MCF 10A (cell line): ENCODE results near the gene DIP2B. TPM values are rescaled to one million over a fixed set of nuclear protein-coding genes. Genes with fewer than 3 reads are reported as not detected.

Experiments used
- BruUV-seq: library from RNA; stranded (reverse); fragments of 400-500 nt; replicated peaks from 2 replicates; lab custom pipeline; 2021; lab: Mats Ljungman, UMichigan
- CTCF ChIA-PET: fragments of 300-600 bp; sonication (Branson Sonifier 250); formaldehyde crosslinking; extraction: SDS; loops from one replicate; lab custom pipeline; 2021; ENCODE audit warnings: antibody characterized with exemption, inconsistent platforms; lab: Yijun Ruan, JAX
- POLR2A ChIA-PET: fragments of 300-600, 350-650 bp; sonication (Branson Sonifier 250); formaldehyde crosslinking; extraction: SDS; loops from one replicate; lab custom pipeline; 2020; ENCODE audit warnings: antibody characterized with exemption, inconsistent platforms; lab: Yijun Ruan, JAX
- DNase-seq: peaks from one replicate; pipeline ENCODE4 v3.0.0-alpha.2; 2018; ENCODE audit not compliant: unreplicated experiment
- H3K27ac Mint-ChIP-seq: one replicate; pipeline ENCODE4 v1.8.0; 2022; ENCODE audit warnings: mild to moderate bottlenecking, low read depth, mixed read lengths; ENCODE audit not compliant: unreplicated experiment
- H3K27me3 Mint-ChIP-seq: one replicate; pipeline ENCODE4 v1.8.0; 2022; ENCODE audit warnings: mixed read lengths; ENCODE audit not compliant: insufficient read depth, unreplicated experiment
- H3K36me3 Mint-ChIP-seq: one replicate; pipeline ENCODE4 v1.8.0; 2022; ENCODE audit warnings: mild to moderate bottlenecking, moderate library complexity, mixed read lengths; ENCODE audit not compliant: insufficient read depth, unreplicated experiment
- H3K4me1 Mint-ChIP-seq: one replicate; pipeline ENCODE4 v1.8.0; 2022; ENCODE audit warnings: mixed read lengths; ENCODE audit not compliant: insufficient read depth, unreplicated experiment
- H3K4me3 Mint-ChIP-seq: one replicate; pipeline ENCODE4 v1.8.0; 2022; ENCODE audit warnings: mild to moderate bottlenecking, moderate library complexity, mixed read lengths; ENCODE audit not compliant: unreplicated experiment
- H3K9me3 Mint-ChIP-seq: one replicate; pipeline ENCODE4 v1.8.0; 2022; ENCODE audit warnings: mixed read lengths; ENCODE audit not compliant: unreplicated experiment
- intact Hi-C: fragments of 100-400 bp; cut with micrococcal nuclease; formaldehyde crosslinking; loops from 2 replicates; pipeline ENCODE4 v1.14.1; 2022
- total RNA-seq: library from RNA; stranded (reverse); gene quantifications from 2 replicates; pipeline ENCODE4 v1.2.3, GENCODE V29; 2022
- TF ChIP-seq, protein P1 (sequence below): fragments of 200-600 bp; IDR thresholded peaks from one replicate; pipeline ENCODE4 v1.8.0; 2022; ENCODE audit warnings: antibody characterized with exemption, mild to moderate bottlenecking; ENCODE audit not compliant: unreplicated experiment

The DIP2B gene
- total RNA-seq, 1 experiment from 2014 or later: 18.8 TPM

DNA sequence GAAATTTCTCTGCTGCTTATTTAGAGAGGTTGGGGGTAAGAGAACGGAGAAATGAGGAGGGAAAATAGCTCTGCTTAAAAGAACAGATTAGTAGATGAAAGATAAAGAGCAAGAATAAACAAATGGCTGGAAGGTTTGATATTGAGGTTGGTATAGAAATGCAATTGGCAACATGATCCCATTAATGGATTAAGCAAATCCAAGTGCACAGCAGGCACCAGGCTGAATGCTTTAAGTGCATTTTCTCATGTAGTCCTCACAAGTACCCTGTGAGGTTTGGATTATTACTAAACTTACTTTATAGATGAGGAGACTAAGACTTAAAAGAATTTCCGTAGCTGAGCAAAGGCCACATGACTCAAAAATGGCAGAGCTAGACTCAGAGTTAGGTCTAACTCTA is 182.2 kb downstream of the DIP2B start:
- BruUV-seq: no TSS peak
- no peak overlapping the region for H3K27ac Mint-ChIP-seq
- TF ChIP-seq, protein P1, sequence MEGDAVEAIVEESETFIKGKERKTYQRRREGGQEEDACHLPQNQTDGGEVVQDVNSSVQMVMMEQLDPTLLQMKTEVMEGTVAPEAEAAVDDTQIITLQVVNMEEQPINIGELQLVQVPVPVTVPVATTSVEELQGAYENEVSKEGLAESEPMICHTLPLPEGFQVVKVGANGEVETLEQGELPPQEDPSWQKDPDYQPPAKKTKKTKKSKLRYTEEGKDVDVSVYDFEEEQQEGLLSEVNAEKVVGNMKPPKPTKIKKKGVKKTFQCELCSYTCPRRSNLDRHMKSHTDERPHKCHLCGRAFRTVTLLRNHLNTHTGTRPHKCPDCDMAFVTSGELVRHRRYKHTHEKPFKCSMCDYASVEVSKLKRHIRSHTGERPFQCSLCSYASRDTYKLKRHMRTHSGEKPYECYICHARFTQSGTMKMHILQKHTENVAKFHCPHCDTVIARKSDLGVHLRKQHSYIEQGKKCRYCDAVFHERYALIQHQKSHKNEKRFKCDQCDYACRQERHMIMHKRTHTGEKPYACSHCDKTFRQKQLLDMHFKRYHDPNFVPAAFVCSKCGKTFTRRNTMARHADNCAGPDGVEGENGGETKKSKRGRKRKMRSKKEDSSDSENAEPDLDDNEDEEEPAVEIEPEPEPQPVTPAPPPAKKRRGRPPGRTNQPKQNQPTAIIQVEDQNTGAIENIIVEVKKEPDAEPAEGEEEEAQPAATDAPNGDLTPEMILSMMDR: no peak
- H3K27me3 Mint-ChIP-seq: no peaks in the 10 kb centered on the region
- H3K36me3 Mint-ChIP-seq: peaks cover 38% of the 10 kb centered on the region
- POLR2A ChIA-PET: no interaction called here
- H3K9me3 Mint-ChIP-seq: no peaks in the 10 kb centered on the region
- no peak for DNase-seq
- CTCF ChIA-PET: no interaction called here
- H3K4me3 Mint-ChIP-seq: no peak overlapping the region
- no peaks in the 10 kb centered on the region for H3K4me1 Mint-ChIP-seq
- intact Hi-C loops: no loop called here

DNA sequence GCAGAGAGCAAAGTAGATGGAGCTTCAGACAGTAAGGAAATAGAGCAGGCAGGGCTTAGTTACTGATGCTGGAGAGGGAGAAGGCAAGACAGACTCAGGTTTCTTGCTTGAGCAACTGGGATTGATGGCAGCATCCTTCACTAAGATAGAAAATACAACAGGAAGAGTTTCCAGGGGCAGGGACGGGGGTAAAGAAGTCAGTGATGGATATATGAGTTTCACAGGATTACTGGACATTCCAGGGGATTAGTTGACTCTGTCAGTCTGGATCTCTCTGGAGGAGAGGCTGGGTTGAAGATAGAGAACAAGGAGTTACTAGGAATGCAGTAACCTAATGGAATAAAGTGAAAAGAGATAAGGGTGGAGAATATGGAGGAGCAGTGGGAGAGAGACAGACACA is 184.7 kb downstream of the DIP2B start:
- Mint-ChIP-seq H3K9me3 (no peaks in the 10 kb centered on the region), H3K4me3 (no peak overlapping the region), H3K27ac (no peak overlapping the region), H3K36me3 (peaks cover 41% of the 10 kb centered on the region), H3K27me3 (no peaks in the 10 kb centered on the region), H3K4me1 (no peaks in the 10 kb centered on the region)
- BruUV-seq: no TSS peak
- no peak for DNase-seq
- ChIA-PET CTCF (no interaction called here), POLR2A (no interaction called here)
- intact Hi-C loops: no loop called here
- TF ChIP-seq, protein P1: no peak

DNA sequence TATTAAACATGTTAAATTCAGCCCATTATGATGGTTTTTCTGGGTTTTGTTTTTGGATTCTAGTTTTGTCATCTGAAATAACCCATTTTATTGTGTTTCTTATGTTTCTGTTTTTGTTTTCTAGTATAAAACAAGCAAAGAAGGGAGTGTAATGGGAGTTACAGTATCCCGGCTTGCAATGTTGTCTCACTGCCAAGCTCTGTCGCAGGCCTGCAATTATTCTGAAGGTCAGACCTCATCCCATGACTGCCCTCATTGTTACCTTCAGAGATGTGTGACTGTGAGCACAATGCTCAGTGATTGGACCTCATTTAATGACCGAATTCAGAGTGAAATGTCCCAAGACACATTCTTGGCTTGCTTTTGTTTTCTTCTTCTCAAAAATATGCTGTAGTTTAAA is 186.1 kb downstream of the DIP2B start:
- Mint-ChIP-seq H3K4me3 (no peak overlapping the region), H3K36me3 (peaks cover 39% of the 10 kb centered on the region), H3K27me3 (no peaks in the 10 kb centered on the region), H3K27ac (no peak overlapping the region), H3K9me3 (no peaks in the 10 kb centered on the region), H3K4me1 (no peaks in the 10 kb centered on the region)
- POLR2A ChIA-PET: interaction anchor here (0.9 kb wide), 1 partner anchor 185 kb away, joined by 3 read pairs; no protein-coding TSS in a partner anchor
- no TSS peak for BruUV-seq
- no peak for DNase-seq
- TF ChIP-seq, protein P1: no peak
- CTCF ChIA-PET: no interaction called here
- intact Hi-C loops: no loop called here

DNA sequence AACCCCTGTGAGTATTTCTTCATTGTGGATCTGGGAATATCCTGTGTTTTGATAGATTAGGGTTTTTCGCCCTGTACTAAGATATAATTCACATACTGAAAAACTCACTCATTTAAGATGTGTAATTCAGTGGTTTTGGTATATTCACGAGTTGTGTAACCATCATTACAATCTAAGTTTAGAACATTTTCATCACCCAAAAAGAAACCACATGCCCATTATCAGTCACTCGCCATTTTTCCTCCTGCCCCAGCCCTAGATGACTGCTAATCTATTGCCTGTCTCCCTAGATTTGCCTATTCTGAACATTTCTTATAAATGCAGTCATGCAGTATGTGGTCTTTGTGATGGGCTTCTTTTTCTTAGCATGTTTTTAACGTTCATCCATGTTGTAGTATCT is 191.2 kb downstream of the DIP2B start:
- Mint-ChIP-seq H3K4me1 (no peaks in the 10 kb centered on the region), H3K4me3 (no peak overlapping the region), H3K27ac (no peak overlapping the region), H3K36me3 (peaks cover 46% of the 10 kb centered on the region), H3K27me3 (no peaks in the 10 kb centered on the region), H3K9me3 (no peaks in the 10 kb centered on the region)
- POLR2A ChIA-PET: no interaction called here
- intact Hi-C loops: no loop called here
- DNase-seq: no peak
- CTCF ChIA-PET: interaction anchor here (0.7 to 0.9 kb wide), 2 partner anchors 9 to 191 kb away, joined by 3 read pairs; partner anchors contain the start of gene DIP2B
- TF ChIP-seq, protein P1: no peak
- no TSS peak for BruUV-seq
